Central memory CD8-positive, alpha-beta T cell (primary cell): ENCODE measurements around the gene COG7.

Experiments
- ATAC-seq: fragments of 150-1000 bp; cut with Tn5 transposase; replicated peaks from 2 replicates; pipeline ENCODE4 v1.10.0; 2022; ENCODE audit warnings: mild to moderate bottlenecking, moderate FRiP score, moderate number of reproducible peaks; ENCODE audit not compliant: poor library complexity, severe bottlenecking; ENCODE audit errors: extremely low read depth
- DNase-seq, 2 donors: peaks; one replicate each; pipeline ENCODE4 v3.0.0; 2021; ENCODE audit warnings: low spot score in 2 of 2
- H3K27ac Mint-ChIP-seq: one replicate; pipeline ENCODE4 v1.8.0; 2022; ENCODE audit warnings: low read depth, mild to moderate bottlenecking, moderate library complexity, mixed read lengths
- H3K27me3 Mint-ChIP-seq: one replicate; pipeline ENCODE4 v1.8.0; 2022; ENCODE audit warnings: mixed read lengths
- H3K36me3 Mint-ChIP-seq: one replicate; pipeline ENCODE4 v1.8.0; 2022; ENCODE audit warnings: mild to moderate bottlenecking, moderate library complexity, mixed read lengths; ENCODE audit not compliant: insufficient read depth
- H3K4me1 Mint-ChIP-seq: one replicate; pipeline ENCODE4 v1.8.0; 2022; ENCODE audit warnings: mixed read lengths
- H3K4me3 Mint-ChIP-seq: one replicate; pipeline ENCODE4 v1.8.0; 2022; ENCODE audit warnings: mild to moderate bottlenecking, moderate library complexity, mixed read lengths
- H3K9me3 Mint-ChIP-seq: one replicate; pipeline ENCODE4 v1.8.0; 2022; ENCODE audit warnings: mixed read lengths

COG7 gene

DNA sequence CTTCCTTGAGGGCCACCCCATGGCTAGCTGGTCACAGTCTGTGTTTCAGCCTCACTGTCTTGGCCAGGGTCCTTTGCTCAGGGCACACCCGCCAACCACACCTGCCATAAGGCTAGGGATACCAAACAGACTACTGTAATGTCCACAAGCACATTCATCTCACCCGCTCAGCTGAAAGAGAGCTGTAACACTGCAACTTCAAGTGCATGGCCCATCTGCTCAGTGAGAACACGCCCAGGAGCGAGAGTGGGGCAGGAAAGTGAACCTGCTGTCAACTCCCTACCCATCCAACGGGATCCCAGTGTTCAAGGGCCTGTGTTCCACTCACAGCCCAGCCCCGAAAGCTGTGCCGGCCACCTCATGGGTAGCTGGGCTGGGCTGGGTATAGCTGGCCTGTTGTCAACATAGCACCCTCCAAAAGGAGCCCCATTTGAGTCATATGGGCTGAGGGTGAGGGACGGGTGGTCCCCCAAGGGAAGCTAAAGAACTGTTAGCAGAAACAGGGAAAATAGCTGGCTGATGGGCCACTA lies 95.2 kb downstream of the COG7 start:
- H3K27me3 Mint-ChIP-seq: peaks cover 25% of the 10 kb centered on the region
- no peaks in the 10 kb centered on the region for H3K4me1 Mint-ChIP-seq
- no peak for ATAC-seq
- H3K36me3 Mint-ChIP-seq: no peaks in the 10 kb centered on the region
- no peak overlapping the region for H3K27ac Mint-ChIP-seq
- no peaks in the 10 kb centered on the region for H3K9me3 Mint-ChIP-seq
- DNase-seq: no peak
- H3K4me3 Mint-ChIP-seq: no peak overlapping the region

DNA sequence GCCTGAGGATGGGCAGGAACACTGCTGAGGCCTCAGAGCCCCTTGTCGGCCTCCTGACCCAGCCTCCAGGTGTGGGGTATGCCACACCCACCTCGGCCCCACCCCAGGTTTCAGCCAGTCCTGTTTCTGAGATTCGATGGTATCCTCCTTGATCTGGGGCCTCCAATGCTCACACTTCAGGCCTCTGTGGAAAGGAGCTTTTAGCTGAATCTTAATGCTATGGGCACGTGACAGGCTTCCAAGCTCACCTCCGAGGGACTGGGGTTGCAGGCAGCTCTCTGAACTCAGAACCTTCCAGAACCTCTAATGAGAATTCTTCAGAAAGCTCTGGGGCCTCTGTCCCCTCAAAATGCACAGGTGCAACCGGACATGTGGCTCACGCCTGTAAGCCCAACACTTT lies 96.0 kb downstream of the COG7 start:
- H3K4me1 Mint-ChIP-seq: no peaks in the 10 kb centered on the region
- no peaks in the 10 kb centered on the region for H3K9me3 Mint-ChIP-seq
- ATAC-seq (no peak), DNase-seq (no peak)
- H3K36me3 Mint-ChIP-seq: no peaks in the 10 kb centered on the region
- H3K27me3 Mint-ChIP-seq: peaks cover 32% of the 10 kb centered on the region
- H3K4me3 Mint-ChIP-seq: no peak overlapping the region
- H3K27ac Mint-ChIP-seq: no peak overlapping the region

DNA sequence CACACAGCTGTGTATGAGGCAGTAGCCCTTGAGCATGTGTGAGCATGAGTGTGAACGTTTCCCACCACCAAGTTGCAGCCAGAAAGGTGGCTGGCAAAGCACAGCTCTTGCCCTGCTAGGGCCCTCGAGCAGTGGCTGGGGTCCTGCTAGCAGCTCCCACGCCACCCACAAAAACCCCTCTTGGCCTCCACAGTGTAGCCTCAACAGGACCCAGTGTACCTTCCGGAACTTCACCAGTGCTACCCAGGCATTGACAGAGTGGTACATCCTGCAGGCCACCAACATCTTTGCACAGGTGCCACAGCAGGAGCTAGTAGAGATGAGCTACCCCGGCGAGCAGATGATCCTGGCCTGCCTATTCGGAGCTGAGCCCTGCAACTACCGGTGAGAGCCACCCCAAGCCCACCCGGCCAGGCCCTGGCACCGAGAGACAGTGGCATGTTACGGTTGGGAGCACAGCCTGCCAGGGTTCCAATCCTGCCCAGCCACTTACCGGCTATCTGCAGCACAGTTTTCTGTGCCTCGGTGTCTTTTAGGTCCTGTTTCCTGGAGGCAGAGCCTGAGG lies 97.8 kb downstream of the COG7 start:
- ATAC-seq: no peak
- DNase-seq: no peak
- no peak overlapping the region for H3K4me3 Mint-ChIP-seq

DNA sequence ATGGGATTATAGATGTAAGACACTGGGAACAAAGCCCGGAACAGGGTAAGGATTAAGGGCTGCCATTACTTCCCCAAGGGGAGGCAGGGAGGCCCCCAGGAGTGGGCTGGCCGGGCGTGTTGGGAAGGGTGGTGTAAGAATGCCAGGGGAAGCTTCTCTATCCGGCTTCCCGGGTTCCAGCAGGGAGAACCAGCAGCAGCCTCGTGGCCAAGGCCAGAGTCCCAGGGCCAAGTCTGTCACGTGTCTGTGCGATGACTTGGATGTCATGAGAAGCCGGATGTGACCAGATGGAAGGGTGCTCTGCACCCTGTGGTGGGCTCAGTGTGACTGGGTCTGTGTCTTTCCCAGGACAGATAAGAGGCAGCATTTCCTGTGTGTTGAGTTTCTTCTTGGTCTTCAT lies 98.7 kb downstream of the COG7 start:
- no peak overlapping the region for H3K27ac Mint-ChIP-seq
- H3K36me3 Mint-ChIP-seq: no peaks in the 10 kb centered on the region
- ATAC-seq (no peak), DNase-seq (no peak)
- no peak overlapping the region for H3K4me3 Mint-ChIP-seq
- H3K9me3 Mint-ChIP-seq: no peaks in the 10 kb centered on the region
- peaks cover 34% of the 10 kb centered on the region for H3K27me3 Mint-ChIP-seq
- no peaks in the 10 kb centered on the region for H3K4me1 Mint-ChIP-seq

More for the DNA sequence above, 97.8 kb downstream of the COG7 start:
- H3K4me1 Mint-ChIP-seq: no peaks in the 10 kb centered on the region
- H3K27ac Mint-ChIP-seq: no peak overlapping the region
- no peaks in the 10 kb centered on the region for H3K9me3 Mint-ChIP-seq
- H3K36me3 Mint-ChIP-seq: no peaks in the 10 kb centered on the region
- H3K27me3 Mint-ChIP-seq: peaks cover 31% of the 10 kb centered on the region

DNA sequence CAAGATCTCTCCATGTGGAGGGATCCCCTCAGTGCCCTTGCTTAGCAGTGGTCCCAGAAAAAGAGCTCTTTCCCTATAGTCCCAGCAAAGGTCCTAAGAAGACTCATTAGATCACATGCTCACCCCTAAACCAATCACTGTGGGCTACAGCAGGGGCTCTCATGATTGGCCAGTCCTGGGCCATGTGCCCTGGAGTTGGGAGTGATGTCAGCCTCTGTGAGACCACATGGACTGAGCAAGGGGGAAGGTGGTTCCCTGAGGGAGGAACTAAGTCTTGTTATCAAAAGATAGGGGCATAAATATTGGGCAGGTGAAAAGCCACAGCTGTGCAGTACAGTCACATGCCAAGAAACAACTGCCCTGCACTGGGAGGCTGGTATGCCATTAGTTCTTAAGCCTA lies 99.5 kb downstream of the COG7 start:
- Mint-ChIP-seq H3K27me3 (peaks cover 42% of the 10 kb centered on the region), H3K36me3 (no peaks in the 10 kb centered on the region), H3K9me3 (no peaks in the 10 kb centered on the region), H3K27ac (no peak overlapping the region), H3K4me1 (no peaks in the 10 kb centered on the region), H3K4me3 (no peak overlapping the region)
- no peak for DNase-seq
- no peak for ATAC-seq

DNA sequence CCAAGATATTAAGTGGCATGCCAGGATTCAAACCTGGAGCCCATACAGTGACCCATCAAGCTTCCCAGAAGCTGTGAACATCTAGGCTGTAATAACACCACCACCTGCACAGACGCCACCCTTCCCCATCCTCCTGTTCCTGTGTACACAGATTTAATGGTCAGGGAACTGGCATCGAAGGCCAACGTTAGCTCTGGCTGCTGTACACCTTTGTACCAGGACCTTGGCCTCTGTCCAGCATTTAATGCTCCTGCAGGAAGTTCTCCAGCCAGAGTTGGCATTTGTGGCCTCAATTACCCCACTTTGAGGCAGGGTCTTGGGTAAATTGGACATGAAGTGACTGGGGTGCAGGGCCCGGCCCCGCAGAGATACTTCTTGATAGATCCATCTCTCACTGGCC lies 101.6 kb downstream of the COG7 start:
- DNase-seq (no peak), ATAC-seq (no peak)
- Mint-ChIP-seq H3K27ac (no peak overlapping the region), H3K27me3 (peaks cover 43% of the 10 kb centered on the region), H3K9me3 (no peaks in the 10 kb centered on the region), H3K4me3 (no peak overlapping the region), H3K36me3 (no peaks in the 10 kb centered on the region), H3K4me1 (no peaks in the 10 kb centered on the region)

DNA sequence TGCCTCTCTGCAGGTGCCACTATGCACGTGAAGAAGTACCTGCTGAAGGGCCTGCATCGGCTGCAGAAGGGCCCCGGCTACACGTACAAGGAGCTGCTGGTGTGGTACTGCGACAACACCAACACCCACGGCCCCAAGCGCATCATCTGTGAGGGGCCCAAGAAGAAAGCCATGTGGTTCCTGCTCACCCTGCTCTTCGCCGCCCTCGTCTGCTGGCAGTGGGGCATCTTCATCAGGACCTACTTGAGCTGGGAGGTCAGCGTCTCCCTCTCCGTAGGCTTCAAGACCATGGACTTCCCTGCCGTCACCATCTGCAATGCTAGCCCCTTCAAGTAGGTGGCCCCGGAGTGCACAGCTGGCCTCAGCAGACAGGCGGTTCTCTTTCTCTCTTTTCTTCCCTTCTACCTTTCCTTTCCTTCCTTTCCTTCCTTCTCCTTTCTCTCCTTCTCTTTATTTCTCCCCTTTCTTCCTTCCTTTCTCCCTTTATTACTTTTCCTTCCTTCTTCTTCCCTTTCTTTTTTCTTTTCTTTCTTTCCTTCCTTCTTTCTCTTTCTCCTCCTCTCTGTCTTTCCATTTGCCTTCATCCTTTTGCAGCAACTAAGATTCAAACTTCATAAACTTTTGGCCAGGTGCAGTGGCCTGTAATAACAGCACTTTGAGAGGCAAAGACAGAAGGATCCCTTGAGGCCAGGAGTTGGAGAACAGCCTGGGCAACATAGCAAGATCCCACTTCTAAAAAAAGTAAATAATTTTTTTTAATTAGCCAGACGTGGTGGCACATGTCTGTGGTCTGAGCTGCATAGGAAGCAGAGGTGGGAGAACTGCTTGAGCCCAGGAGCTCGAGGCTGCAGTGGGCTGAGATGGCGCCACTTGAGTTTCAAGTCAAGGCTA lies 104.2 kb downstream of the COG7 start:
- no peaks in the 10 kb centered on the region for H3K9me3 Mint-ChIP-seq
- no peaks in the 10 kb centered on the region for H3K36me3 Mint-ChIP-seq
- H3K4me3 Mint-ChIP-seq: no peak overlapping the region
- peaks cover 31% of the 10 kb centered on the region for H3K27me3 Mint-ChIP-seq
- DNase-seq: no peak
- H3K27ac Mint-ChIP-seq: no peak overlapping the region
- no peaks in the 10 kb centered on the region for H3K4me1 Mint-ChIP-seq
- ATAC-seq: no peak

DNA sequence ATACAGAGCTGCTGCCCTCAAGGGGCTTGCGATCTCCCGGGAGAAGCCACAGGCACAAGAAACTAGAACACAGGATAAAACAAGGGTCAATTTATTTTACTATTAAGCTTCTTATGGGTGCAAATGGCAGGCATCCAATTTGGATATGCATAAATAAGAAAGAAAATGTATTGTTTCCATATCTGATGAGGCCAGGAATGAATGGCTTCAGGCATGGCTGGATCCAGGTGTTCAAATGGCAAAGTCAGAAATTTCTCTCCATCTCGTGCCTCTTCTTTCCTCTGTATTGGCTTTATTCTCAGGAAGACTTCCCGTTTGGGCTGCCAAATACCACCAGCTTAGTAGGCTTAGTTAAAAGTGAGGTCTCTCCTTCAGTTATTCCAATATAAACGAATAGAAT lies 107.8 kb downstream of the COG7 start:
- Mint-ChIP-seq H3K27ac (no peak overlapping the region), H3K27me3 (peaks cover 41% of the 10 kb centered on the region), H3K4me3 (no peak overlapping the region), H3K4me1 (no peaks in the 10 kb centered on the region), H3K9me3 (no peaks in the 10 kb centered on the region), H3K36me3 (no peaks in the 10 kb centered on the region)
- DNase-seq: no peak
- ATAC-seq: no peak

DNA sequence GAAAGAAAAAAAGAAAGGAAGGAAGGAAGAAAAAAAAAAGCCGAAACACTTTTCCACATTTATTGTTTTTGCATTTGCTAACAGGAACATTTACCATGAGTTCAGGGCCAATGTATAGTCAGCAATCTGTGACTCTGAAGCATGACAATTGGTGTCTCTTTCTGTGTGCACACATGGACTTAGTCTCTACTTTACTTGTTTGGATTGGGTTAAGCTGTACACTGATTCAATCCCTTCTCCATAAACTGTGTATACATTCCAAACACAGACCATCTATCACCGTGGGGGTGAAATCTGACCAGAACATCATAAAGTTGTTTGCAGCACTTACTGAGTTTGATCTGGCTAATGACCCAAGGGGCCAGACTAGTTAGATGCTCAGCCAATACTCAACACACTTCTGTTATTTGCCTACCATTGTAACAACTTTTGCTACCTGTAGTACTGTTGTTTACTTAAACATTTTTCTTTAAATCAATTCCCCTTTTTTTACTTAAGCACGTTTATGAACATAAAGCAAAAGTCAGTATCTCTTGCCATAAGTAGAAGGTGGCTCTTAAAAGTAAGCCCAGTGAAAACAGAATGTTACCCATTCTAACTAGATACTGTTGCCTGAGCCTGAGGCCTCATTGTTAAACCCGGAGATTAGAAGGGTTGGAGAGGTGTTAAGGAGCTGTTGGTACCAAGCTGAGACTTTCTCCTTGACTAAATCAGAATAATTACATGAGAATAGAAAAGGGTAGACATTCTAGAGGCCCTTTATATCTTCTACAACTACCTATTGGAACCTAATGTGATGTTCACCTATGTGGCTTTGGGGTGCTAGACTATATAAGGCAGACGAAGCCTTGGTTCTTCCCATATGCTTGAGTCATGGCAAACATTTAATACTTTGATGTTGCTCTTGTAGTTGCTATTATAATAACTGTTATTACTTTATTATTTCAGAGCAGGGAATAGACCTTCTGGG lies 109.1 kb downstream of the COG7 start:
- no peaks in the 10 kb centered on the region for H3K36me3 Mint-ChIP-seq
- H3K4me3 Mint-ChIP-seq: no peak overlapping the region
- no peaks in the 10 kb centered on the region for H3K9me3 Mint-ChIP-seq
- DNase-seq (no peak), ATAC-seq (no peak)
- H3K27me3 Mint-ChIP-seq: peaks cover 37% of the 10 kb centered on the region
- H3K27ac Mint-ChIP-seq: no peak overlapping the region
- H3K4me1 Mint-ChIP-seq: no peaks in the 10 kb centered on the region

DNA sequence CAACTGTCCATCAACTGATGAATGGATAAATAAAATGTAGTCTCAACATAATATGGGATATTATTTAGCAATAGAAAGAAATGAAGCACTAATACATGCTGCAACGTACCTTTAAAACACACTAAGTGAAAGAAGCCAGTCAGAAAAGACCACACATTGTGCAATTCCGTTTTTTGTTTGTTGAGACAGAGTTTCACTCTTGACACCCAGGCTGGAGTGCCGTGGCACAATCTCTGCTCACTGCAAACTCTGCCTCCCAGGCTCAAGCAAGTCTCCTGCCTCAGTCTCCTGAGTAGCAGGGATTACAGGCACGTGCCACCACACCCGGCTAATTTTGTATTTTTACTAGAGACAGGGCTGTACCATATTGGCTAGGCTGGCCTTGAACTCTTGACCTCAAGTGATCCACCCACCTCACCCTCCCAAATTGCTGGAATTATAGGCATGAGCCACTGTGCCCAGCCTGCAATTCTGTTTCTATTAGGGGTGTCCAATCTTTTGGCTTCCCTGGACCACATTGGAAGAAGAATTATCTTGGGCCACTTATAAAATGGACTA lies 110.8 kb downstream of the COG7 start:
- H3K27me3 Mint-ChIP-seq: peaks cover 32% of the 10 kb centered on the region
- no peaks in the 10 kb centered on the region for H3K4me1 Mint-ChIP-seq
- no peaks in the 10 kb centered on the region for H3K36me3 Mint-ChIP-seq
- no peaks in the 10 kb centered on the region for H3K9me3 Mint-ChIP-seq
- ATAC-seq (no peak), DNase-seq (no peak)
- no peak overlapping the region for H3K4me3 Mint-ChIP-seq
- no peak overlapping the region for H3K27ac Mint-ChIP-seq

DNA sequence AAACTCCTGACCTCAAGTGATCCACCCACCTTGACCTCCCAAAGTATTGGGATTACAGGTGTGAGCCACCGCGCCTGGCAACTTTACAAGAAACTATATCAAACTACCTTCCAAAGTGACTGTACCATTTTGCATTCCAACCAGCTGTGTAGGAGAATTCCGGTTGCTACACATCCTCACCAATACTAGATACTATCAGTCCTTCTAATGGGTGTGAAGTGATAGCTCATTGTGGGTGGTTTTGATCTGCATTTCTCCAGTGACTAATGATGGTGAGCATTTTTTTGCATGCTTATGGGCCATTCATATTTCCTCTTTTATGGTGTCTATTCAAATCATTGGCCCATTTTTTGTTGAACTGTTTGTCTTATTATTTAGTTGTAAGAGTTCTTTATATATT lies 113.2 kb downstream of the COG7 start:
- H3K27me3 Mint-ChIP-seq: peaks cover 44% of the 10 kb centered on the region
- no peak overlapping the region for H3K27ac Mint-ChIP-seq
- H3K36me3 Mint-ChIP-seq: no peaks in the 10 kb centered on the region
- no peaks in the 10 kb centered on the region for H3K9me3 Mint-ChIP-seq
- ATAC-seq (no peak), DNase-seq (no peak)
- peaks cover 5% of the 10 kb centered on the region for H3K4me1 Mint-ChIP-seq
- H3K4me3 Mint-ChIP-seq: no peak overlapping the region
